NCI-H2227 (cell line): ENCODE data around the gene RRBP1.
"Not testable (repeated sequence)": the region's sequence is repeated elsewhere in the genome, so short reads cannot be mapped to it uniquely, and the experiment has no call there.

ENCODE experiments used
- DNase-seq: peaks from one replicate; lab custom pipeline; 2025; ENCODE audit not compliant: unreplicated experiment; lab: John Stamatoyannopoulos, UW

RRBP1 gene

DNA sequence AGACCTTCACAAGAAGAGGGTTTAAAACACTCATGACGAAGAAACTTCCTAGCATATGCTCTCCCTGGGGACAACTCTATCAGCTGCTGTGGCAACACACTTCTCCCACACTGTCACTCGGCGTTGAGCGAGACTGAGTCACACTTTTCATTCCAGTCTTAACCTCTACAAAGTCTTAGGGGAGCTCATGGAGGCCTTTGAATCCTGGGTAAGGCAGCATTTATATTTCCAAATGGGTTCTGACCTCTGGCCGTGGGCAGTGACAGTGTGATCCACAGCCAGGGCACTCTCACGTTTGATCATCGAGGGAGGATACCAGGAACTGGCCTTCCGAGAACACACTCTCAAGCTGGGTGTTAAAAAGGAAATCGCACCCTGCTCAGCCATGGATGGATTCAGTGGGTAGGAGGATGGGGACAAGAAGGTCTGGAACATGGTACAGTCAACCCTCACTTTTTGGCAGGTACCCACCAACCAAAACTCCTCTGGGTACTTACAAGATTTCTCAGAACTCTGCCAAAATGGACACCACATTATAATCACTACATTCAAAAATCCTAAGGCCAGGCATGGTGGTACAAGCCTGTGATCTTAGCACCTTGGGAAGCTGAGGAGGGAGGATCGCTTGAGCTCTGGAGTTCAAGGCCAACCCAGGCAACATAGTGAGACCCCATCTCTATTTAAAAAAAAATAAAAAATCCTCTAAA, 19.6 kb downstream of the RRBP1 start:
- no peak for DNase-seq

DNA sequence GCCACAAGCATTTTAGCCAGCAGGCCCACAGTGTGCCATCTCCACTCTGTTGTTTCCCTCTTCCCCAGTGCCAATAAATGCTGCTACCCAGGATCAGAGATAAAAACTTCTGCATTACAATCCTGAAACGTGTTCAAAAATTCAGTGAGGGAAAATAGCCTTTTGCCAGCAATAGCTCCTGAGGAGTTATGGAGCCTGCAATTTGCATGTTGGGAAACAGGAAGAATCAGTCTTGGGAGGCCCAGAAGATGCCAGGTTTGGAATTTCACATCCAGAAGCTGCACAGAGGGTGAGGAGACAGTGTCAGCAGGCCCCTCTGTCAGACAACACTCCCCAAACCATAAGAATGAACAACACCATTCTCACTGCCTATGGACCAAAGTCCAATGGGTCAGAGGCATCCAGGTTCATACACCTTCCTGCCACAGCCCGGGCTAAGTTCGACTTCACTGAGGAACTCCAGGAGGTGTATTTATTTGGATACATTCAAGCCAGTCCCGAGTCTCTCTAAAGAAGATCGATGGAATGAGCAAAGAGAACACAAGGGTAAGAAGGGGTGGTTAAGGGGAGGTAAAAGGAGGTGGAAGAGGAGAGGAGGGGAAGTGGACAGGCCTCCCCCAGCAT, 20.8 kb downstream of the RRBP1 start:
- DNase-seq = no peak

DNA sequence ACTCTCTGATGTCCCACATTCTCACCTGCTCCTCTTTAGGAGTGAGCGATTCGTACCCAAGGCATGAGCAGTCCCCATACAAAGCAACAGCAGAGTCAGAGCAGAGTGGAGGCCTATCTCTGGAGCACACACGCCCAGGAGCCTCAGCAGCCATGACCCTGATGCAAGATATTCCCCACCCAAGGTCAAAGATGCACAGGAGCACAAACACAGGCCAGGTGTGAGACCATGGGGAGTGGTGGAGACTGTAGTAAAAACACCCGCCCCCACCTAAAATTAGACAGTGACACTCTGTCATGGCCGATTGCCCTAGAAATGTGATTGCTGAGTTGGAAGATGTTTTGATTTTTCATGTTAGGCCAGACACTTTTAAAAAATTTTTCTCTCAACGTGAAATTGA, 21.4 kb downstream of the RRBP1 start:
- DNase-seq = no peak

DNA sequence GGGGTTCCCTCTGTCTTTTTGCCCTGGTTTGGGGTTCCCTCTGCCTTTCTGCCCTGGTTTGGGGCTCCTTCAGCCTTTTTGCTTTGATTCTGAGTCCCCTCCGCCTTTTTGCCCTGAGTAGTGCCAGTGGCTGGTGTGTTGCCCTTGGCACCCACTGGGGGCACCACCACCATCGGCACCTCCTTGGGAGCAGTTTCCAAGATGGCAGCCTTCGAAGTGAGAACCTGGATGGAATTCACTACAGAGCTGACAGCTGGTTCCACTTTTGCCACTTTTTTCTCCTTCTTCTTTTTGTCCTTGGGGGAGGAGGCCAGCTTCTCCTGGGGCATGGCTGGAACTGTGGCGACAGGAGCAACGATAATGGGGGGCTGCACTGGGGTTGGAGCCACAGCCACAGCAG, 22.2 kb downstream of the RRBP1 start:
- DNase-seq = no peak

DNA sequence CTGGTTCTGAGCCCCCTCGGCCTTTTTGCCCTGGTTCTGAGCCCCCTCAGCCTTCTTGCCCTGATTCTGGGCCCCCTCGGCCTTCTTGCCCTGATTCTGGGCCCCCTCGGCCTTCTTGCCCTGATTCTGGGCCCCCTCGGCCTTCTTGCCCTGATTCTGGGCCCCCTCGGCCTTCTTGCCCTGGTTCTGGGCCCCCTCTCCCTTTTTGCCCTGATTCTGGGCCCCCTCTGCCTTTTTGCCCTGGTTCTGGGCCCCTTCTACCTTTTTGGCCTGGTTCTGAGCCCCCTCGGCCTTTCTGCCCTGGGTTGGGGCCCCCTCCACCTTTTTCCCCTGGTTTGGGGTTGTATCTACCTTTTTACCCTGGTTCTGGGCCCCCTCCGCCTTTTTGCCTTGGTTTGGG, 22.7 kb downstream of the RRBP1 start:
- not testable (repeated sequence) for DNase-seq

DNA sequence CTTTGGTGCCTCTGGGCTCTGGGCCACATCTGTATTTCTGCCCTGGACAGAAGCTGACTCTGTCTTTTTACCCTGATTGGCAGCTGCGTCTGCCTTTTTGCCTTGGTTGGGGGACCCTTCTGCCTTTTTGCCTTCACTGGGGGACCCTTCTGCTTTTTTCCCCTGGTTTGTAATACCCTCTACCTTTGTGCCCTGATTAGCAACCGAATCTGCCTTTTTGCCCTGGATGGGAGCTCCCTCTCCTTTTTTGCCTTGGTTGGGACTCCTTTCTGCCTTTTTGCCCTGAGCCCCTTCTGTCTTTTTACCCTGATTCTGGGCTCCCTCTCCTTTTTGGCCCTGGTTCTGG, 23.4 kb downstream of the RRBP1 start:
- no peak for DNase-seq

DNA sequence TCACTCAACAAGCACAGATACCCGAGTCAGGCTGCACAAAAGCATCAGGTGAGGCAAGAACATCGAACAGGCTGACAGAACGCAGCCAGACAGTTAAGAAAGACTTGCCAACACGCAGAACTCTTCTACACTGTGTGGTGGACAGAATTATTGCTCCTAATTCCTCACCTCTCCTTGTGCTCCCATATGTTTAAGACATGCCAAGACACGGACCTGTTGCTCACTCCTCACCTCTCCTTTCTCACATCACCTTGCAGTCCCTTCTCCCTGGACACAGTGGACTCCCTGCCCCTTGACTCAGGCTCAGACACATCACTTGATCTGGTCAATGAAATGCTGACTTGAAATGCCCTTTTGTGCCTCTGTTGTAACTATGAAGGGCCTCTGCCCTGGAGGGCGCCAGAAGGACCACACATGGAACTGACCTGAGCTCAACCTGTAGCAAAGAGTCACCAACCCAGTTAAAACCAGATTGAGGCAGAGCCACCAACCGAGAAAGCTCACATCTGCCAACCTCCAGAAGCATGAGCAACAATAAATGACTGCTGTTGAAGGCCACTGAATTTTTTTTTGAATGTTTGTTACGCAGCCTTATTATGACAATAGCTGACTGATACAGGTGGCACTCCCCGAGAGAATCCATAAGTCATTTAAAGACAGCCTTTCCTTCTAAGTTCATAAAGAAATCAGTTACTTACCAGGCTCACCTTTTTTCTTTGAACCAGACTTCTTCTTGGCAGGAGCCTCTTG, 24.0 kb downstream of the RRBP1 start:
- no peak for DNase-seq

DNA sequence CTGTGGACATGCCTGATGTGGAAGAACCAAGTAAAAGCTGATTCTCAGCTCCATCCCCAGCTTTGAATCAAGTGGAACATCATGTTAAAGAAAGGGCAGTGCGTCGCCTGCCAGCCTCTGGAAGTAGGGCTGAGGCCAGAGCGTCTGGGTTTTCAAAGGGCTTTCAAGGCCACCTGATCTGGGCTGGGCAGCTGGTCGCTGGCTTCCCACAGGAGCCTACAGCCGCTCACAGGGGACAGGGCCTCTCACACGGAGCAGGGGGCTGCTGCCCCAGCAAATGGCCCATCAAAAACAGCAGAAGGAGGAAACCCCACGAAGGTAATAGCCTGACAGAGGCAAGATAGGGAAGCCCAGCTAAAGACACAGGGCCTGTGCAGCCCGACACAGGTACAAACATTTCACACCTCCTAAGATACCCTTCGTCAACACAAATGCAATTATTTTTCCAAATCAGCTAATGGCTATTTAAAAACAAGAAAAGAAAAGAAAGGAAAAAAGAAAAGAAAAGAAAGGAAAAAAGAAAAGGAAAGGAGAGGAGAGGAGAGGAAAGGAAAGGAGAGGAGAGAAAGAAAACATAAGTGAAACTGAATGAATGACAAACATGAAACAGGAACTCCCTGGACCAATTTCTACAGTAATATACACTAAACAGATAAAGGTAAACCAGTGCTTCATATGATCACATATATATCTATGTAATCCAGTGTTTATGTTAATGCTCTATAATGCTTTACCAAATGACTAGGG, 24.8 kb downstream of the RRBP1 start:
- no peak for DNase-seq

DNA sequence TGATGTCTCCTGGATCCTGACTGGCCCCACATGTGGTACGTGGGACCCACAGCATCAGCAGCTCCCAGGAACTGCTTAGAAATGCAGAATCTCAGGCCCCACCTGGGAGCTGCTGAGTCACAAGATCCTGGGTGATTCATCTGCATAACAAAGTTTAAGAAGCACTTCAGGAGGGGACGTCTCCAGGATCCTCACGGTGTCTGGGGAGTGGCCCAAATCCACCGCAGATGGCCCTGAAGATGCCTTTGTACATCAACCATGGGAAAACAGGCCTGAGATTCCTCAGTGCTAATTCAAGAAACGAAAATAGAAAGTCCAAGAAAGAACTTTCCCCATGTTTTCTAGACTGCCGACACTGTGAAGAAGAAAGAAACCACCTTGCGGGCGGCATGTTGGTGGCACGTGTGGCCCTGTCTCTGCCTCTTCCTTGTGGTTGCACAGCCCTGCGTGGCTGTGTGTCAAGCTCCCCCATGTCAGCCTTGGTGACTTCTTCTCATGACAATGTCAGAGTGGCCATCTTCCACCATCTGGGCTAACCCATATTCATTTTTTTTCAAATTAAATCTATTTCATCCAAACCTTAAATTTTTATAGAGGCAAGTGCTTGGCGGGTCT, 26.1 kb downstream of the RRBP1 start:
- no peak for DNase-seq

DNA sequence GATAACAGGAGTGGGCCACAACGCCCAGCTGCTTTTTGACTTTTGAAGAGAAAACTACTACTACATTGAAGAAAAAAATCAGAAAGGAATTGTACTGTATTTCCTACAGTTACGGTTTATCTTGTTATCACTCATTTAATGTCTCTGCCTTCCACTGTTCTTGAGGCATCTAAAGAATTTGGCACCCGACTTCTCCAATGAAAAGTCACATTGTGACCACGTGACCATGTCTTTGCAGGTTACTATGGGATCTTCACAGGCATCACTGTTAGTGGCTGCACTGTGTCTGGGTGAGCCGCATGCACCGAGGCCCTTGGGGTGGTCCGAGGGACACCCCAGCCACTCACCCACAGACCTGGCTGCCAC, 26.8 kb downstream of the RRBP1 start:
- DNase-seq = no peak

DNA sequence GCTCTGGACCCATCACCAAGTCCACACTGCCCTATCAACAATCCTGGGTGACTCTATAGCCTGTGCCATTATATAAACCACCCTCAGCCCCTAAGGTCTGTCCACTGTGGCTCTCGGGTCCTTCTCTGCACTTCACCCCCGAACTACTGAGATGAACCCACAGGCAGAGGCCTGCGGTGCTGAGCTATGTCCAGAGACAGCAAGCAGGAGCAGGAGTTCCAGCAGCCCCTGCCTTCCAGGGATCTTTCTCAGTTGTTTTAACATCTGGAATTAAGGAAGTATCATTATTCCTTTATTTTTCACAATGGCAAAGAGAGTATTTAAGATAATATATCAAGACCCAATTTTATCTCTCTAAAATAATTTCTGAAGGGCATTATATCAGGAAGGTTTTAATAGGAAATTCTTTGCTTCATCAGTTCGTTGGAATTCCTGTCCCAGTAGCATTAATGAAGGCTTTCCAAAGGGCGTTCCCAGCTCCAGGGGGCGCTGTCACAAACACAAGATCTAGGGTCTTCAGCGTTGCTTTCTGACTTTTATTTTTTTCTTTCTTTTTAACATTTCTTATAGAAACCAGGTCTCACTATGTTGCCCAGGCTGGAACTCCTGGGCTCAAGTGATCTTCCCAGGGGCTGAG, 27.3 kb downstream of the RRBP1 start:
- peak; percentile 17 for DNase-seq

DNA sequence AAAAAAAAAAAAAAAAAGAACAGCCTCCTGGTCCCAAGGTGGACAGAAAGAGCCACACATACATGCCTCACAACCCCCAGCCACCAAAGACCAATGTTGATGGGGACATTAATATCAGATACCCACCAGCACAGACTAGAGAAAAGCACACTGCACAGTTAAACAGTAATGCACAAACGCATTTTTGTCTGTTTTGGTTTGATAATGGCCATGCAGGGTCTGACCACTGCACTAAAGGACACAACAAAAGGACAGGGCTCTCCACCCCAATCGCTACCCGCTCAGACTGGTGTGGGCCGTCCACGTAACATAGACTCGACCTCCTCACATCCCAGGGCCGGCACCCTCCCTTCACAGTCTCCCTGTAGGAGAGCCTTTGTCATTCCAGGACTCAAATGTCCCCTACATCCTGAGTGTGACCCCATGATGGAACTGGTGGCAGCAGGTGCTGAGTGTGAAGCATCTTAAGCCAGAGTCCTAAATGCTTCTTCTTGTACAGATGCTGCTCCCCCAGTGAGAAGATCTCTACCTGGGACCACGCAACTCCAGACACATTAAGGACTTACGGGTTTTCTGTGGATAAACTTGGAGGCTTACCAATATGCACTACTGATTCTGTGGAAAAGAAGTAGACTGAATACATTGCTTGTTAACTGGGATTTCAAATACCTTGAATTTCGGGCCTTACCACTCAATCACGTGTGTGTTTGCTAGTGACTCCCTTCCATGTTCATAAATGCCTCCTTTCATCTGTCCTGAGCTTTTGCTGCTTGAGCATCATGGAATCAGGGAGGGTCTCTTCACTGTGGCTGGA, 28.0 kb downstream of the RRBP1 start:
- no peak for DNase-seq

DNA sequence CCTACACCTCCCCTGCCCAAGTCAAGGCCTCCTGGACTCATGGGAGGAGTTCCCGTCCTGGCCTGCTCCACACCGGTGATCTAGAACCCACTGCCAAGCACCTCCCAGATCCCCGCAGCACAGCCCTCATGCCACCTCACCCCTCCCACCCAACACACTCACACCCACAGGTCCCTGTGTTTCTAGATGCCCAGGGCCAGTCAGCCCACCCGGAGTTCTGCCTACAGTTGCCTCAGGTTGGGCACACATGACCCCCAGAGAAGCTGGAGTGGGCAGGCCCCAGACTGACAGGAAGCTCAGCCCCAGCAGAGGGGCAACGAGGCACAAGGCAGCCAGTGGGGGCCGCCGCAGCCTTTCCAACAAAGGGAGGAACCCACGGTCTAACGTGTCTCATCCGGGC, 29.6 kb downstream of the RRBP1 start:
- no peak for DNase-seq

DNA sequence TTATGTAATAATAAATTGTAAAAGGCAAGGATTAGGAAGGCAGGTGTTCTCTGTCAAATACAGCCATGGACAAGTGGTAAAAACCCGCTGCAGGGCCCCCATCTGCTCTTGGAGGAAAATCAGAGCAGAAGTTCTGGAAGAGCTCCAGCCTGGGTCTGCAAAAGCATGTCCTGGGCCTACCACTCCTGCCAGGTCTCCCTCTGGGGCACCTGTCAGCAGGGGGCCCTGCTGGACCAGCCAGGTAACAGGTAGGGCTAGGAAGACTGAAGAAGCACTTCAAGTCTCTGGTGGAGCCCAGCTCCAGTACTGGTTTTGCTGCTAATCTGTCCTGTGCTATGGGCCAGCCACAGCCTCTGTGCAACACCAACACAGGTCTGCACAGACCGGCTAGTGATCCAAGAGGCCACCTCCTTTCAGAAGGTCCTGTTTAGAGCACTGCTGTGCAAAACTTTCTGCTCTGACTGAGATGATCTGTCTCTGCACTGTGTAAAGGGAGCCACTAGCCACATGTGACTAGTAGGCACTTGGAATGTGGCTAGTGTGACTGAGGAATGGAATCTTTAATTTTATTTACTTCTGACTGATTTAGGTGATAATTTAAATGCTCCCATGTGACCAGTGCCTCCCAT, 30.2 kb downstream of the RRBP1 start:
- DNase-seq = no peak

DNA sequence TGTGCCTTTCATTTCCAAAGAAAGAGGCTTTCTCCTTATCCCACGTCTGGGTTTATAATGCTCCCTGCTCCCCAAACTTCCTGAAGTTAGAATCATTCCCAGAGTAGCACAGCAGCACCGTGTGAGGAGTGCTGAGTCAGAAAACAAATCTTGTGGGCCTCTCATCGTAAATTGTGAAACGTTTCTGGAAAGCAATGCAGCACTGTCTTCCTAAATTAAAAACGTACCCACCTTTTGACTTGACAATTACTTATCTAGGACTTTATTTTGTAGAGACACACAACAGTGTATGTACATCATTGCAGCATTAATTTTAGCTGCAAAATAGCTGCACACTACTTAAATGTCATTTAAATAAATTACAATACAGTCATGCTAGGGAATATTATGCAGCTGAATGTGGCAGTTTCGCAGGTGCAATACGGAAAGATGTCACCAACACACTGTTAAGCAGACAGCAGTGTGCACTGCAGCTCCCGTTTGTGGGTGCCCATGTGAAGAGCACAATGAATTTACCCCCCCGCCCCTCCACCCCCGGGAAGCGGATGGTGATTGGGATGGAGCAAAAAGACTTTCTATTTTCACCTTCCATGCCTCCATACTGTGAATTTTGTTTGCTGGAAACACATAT, 30.8 kb downstream of the RRBP1 start:
- no peak for DNase-seq

DNA sequence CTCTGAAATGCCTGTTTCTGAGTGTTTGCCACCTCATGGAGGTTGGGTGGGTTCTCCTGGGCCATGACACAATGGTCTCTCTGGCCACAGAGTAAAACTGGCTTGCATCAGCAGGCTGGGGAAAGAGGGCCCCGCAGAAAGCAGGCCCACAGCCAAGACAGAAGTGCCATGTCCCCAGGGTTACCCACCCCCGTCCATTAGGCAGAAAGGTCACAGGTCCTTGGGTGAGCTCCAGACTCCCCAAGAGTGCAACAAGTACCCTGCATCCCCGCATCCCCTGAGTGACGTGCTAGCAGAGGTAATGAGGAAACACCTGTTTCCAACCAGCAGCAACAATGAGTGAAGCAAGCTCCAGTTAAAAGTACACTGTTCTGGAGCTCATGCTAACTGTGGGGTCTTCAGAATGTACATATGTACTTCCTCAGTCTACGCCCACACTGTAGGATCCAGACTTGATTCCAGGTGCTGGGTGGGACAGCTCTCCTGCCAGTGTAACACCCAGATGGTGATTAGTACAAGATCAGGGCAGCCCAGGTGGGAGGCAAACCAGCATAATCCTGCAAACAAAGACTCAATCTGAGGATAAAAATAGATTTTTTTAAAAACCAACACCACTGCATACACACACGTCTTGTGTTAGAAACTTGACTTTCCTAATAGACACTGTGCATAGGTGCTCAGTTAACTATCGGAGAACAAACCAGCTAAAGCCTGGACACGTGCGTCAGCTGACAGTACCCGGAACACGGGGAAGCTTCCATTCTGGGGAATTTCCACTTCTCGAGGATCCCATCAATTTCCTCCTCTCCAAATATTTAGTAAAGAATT, 31.5 kb downstream of the RRBP1 start:
- DNase-seq = no peak

DNA sequence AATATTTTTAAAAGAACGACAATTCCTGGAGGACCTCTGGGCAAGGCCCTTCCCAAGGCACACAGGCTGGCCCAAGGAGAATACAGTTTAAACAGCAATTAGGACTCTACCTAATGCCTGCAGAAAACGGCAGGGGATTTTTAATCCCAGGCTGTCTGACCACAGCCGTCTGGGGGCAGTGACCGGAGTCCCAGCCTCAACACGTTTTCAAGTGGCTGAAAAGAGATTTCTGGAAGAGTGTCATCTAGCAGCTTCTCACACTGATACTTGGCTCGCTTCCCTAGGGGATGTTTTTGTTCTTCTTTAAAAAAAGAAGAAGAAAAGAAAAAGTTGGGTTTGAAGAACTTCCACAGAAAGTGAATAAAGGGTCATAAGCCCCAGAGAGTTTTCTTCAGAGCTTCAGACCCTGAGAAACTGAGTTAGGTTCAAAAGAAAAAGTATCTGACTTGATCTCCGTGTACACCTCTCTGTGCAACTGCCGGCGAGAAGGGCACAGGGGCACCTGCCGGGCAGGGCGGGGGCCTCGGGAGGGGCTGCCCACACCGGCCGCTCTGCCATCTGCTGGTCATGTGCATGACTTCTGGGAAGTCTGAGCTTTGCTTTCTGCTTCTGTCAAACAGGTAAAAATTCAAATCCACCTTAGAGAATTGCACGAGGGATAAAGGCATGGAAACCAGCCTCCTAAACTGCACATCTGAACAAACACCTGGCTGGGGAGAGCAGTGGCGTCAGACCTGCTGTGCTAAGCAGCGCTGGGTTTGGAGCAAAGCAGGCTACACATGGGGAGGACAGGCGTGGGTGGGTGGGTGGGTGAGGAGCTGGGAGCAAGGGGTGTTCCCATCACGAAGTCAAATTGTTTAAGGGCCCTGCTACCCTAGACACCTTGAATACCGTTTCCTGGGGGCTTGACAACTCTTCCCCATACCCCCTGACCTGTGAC, 33.0 kb downstream of the RRBP1 start:
- peak; percentile 37 for DNase-seq
